HUES6 (cell line): Measurements from ENCODE around the gene TPK1.

Experiments
- H3K27ac ChIP-seq: 2 replicates; pipeline ENCODE4 v1.7.0; 2013; ENCODE audit warnings: low read depth, mild to moderate bottlenecking, low read length, inconsistent platforms
- H3K27me3 ChIP-seq: 2 replicates; pipeline ENCODE4 v1.6.1; 2013; ENCODE audit warnings: low read length; ENCODE audit not compliant: control insufficient read depth, insufficient read depth
- H3K36me3 ChIP-seq: 2 replicates; pipeline ENCODE4 v1.6.1; 2013; ENCODE audit warnings: low read length; ENCODE audit not compliant: control insufficient read depth, insufficient read depth
- H3K4me1 ChIP-seq: 2 replicates; pipeline ENCODE4 v1.6.1; 2013; ENCODE audit warnings: low read length; ENCODE audit not compliant: control insufficient read depth, insufficient read depth
- H3K4me3 ChIP-seq: 2 replicates; pipeline ENCODE4 v1.5.1; 2013; ENCODE audit warnings: low read depth, low read length
- H3K9ac ChIP-seq: one replicate; pipeline ENCODE4 v1.6.1; 2013; ENCODE audit warnings: mild to moderate bottlenecking, low read length
- H3K9me3 ChIP-seq: 2 replicates; pipeline ENCODE4 v1.6.1; 2013; ENCODE audit warnings: low read depth, low read length; ENCODE audit not compliant: control insufficient read depth, insufficient read depth

Gene TPK1

DNA sequence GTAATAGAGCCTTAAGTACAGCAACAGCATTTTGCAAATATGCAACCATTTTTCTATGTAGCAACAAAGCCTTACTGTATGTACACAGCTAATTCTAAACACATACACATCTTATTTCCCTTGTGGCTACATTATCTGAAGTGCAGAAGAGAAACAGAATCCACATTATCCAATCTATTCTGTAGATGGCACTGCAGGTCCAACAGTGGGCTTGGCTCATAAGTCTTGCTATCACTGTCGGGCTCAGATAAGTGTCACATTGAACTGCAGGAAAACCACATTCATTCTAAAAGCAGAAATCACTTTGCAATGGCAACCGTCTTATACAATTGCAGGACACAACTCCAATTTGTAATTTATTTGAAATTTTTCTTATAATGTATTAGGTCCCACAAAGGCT, 322.5 kb downstream of the TPK1 start:
- H3K27ac ChIP-seq: no peak overlapping the region
- H3K4me1 ChIP-seq: peaks cover 13% of the 10 kb centered on the region; the same call in 1 of the 2 replicates
- H3K9me3 ChIP-seq: no peaks in the 10 kb centered on the region
- H3K9ac ChIP-seq: no peak overlapping the region
- no peaks in the 10 kb centered on the region for H3K27me3 ChIP-seq
- H3K36me3 ChIP-seq: no peaks in the 10 kb centered on the region
- no peak overlapping the region for H3K4me3 ChIP-seq

GRCh38 chr7:144510621-144511020, 325.2 kb downstream of the TPK1 start:
- no peak overlapping the region for H3K9ac ChIP-seq
- no peak overlapping the region for H3K27ac ChIP-seq
- H3K4me3 ChIP-seq: no peak overlapping the region
- H3K4me1 ChIP-seq: peaks cover 6% of the 10 kb centered on the region; the same call in 1 of the 2 replicates
- no peaks in the 10 kb centered on the region; the same call in none of the 2 replicates for H3K9me3 ChIP-seq
- no peaks in the 10 kb centered on the region for H3K36me3 ChIP-seq
- no peaks in the 10 kb centered on the region for H3K27me3 ChIP-seq

- H3K27ac ChIP-seq: no peak overlapping the region
- H3K4me1 ChIP-seq: peaks cover 6% of the 10 kb centered on the region; the same call in 1 of the 2 replicates
- no peaks in the 10 kb centered on the region; the same call in none of the 2 replicates for H3K9me3 ChIP-seq
- no peak overlapping the region for H3K9ac ChIP-seq
- no peaks in the 10 kb centered on the region for H3K27me3 ChIP-seq
- no peaks in the 10 kb centered on the region for H3K36me3 ChIP-seq
- H3K4me3 ChIP-seq: no peak overlapping the region
Observed at GRCh38 chr7:144508702-144509101, 327.2 kb downstream of the TPK1 start.

- H3K4me3 ChIP-seq: no peak overlapping the region
- no peak overlapping the region for H3K9ac ChIP-seq
- H3K27ac ChIP-seq: no peak overlapping the region
- no peaks in the 10 kb centered on the region; the same call in none of the 2 replicates for H3K9me3 ChIP-seq
- H3K27me3 ChIP-seq: no peaks in the 10 kb centered on the region
- H3K36me3 ChIP-seq: no peaks in the 10 kb centered on the region
- no peaks in the 10 kb centered on the region for H3K4me1 ChIP-seq
Observed at GRCh38 chr7:144503215-144503614, 332.6 kb downstream of the TPK1 start.

DNA sequence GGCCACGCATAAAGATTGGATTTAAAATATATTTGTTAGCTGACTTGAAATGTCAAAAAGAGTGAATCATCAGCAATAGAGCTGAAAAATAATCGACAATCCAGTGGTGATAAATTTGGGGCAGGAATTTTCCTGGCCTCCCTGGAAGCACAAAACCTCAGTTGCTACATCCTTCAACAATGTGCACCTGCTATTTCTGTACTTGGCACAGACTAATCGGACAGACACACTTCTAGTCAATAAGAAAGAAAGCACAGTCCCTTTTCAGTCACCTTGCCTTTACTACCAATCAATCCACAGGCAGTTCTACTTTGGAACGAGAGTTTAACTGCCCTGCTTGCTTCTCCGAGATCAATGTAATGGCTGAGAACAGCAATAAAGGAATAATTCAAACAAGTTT, 335.6 kb downstream of the TPK1 start:
- no peaks in the 10 kb centered on the region for H3K4me1 ChIP-seq
- H3K27me3 ChIP-seq: no peaks in the 10 kb centered on the region
- H3K9ac ChIP-seq: no peak overlapping the region
- H3K27ac ChIP-seq: no peak overlapping the region
- no peak overlapping the region for H3K4me3 ChIP-seq
- no peaks in the 10 kb centered on the region for H3K36me3 ChIP-seq
- no peaks in the 10 kb centered on the region for H3K9me3 ChIP-seq

DNA sequence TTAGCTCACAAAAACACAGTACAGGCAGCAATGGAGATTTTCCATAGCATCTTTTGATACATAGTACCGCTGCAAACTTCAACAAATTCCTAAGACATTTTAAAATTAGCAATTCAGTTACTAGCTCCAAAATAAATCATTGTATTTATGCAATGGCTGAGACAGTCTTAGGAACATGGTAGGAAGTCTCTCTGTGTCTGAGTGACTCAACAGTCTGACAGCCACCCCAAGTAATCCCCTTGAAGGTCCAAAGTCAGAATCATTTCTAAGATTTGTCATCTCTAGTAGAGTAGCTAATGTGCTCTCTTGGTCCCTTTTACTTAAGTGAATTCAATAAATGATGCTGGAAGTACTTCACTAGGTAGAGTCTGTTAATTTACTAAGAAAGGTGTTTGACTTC, 338.6 kb downstream of the TPK1 start:
- no peak overlapping the region for H3K27ac ChIP-seq
- no peaks in the 10 kb centered on the region for H3K9me3 ChIP-seq
- no peaks in the 10 kb centered on the region for H3K36me3 ChIP-seq
- H3K9ac ChIP-seq: no peak overlapping the region
- H3K4me3 ChIP-seq: no peak overlapping the region
- no peaks in the 10 kb centered on the region for H3K27me3 ChIP-seq
- no peaks in the 10 kb centered on the region for H3K4me1 ChIP-seq

DNA sequence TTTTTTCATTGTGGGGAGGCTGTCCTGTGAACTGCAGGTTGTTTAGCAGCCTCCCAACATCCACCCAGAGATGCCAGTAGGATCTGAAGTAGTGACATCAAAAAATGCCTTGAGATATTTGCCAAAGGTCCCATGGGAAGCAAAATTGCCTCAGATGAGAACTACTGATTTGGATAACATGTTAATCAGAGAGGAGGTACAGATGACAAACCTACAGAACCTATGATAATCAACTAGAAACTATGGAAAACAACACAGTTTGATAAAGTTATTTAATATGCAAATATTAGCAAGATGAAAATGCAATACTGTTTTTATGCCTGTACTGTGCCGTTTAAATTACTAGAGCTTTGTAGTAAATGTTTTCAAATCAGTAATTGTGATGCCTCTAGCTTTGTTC, 341.5 kb downstream of the TPK1 start:
- H3K4me1 ChIP-seq: no peaks in the 10 kb centered on the region
- no peak overlapping the region for H3K4me3 ChIP-seq
- no peaks in the 10 kb centered on the region for H3K36me3 ChIP-seq
- H3K27ac ChIP-seq: no peak overlapping the region
- no peaks in the 10 kb centered on the region for H3K9me3 ChIP-seq
- H3K9ac ChIP-seq: no peak overlapping the region
- H3K27me3 ChIP-seq: no peaks in the 10 kb centered on the region

- H3K4me3 ChIP-seq: no peak overlapping the region
- H3K9me3 ChIP-seq: no peaks in the 10 kb centered on the region
- H3K27me3 ChIP-seq: no peaks in the 10 kb centered on the region
- H3K4me1 ChIP-seq: peaks cover 11% of the 10 kb centered on the region; the same call in 1 of the 2 replicates
- H3K9ac ChIP-seq: no peak overlapping the region
- H3K27ac ChIP-seq: no peak overlapping the region
- no peaks in the 10 kb centered on the region for H3K36me3 ChIP-seq
Observed at GRCh38 chr7:144489504-144489903, 346.3 kb downstream of the TPK1 start.

DNA sequence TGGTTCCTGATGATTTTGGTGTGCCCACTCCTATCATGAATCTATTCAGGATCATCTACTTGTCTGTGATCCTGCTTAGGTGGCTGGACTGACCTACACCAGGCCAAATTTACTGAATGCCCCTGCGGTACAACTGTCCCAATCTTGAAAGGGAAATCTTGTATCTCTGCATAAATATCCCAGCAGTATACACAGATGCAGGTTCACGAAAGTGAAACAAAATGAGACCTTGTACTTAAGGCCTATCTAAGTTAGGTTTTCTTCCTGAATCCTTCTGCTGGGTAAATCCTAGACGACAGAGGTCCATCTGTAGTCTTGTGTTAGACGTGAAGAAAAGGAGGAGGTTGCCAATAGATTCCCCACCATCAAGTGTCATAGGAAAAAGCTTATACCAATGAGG, 346.9 kb downstream of the TPK1 start:
- Histone ChIP-seq H3K27ac (no peak overlapping the region), H3K36me3 (no peaks in the 10 kb centered on the region), H3K9ac (no peak overlapping the region), H3K9me3 (no peaks in the 10 kb centered on the region), H3K4me3 (no peak overlapping the region), H3K27me3 (no peaks in the 10 kb centered on the region), H3K4me1 (peaks cover 11% of the 10 kb centered on the region; the same call in 1 of the 2 replicates)

DNA sequence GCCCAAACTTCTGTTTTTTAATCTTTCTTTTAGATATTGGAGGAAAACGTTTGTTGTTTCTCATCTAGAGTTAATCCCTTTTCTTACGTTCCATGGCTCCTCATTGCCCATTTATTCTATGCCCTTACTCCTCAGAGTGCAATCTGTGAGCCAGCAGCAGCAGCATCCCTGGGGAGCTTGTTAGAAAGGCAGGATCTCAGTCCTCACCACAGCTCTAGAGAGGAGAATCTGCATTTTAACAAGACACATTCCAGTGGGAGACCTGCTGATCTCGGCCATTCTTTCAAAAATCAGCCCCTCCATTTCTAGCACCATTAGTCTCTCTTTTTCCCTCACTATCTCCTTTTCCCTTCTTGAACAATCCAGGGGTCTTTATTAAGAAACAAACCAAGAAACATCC, 348.0 kb downstream of the TPK1 start:
- Histone ChIP-seq H3K36me3 (no peaks in the 10 kb centered on the region), H3K4me1 (peaks cover 11% of the 10 kb centered on the region; the same call in 1 of the 2 replicates), H3K4me3 (no peak overlapping the region), H3K27me3 (no peaks in the 10 kb centered on the region), H3K9ac (no peak overlapping the region), H3K27ac (no peak overlapping the region), H3K9me3 (no peaks in the 10 kb centered on the region)

GRCh38 chr7:144484445-144484844, 351.4 kb downstream of the TPK1 start:
- Histone ChIP-seq H3K36me3 (no peaks in the 10 kb centered on the region), H3K27ac (no peak overlapping the region), H3K4me1 (peaks cover 11% of the 10 kb centered on the region; the same call in 1 of the 2 replicates), H3K27me3 (no peaks in the 10 kb centered on the region), H3K4me3 (no peak overlapping the region), H3K9me3 (no peaks in the 10 kb centered on the region), H3K9ac (no peak overlapping the region)

GRCh38 chr7:144483189-144483588, 352.7 kb downstream of the TPK1 start:
- no peaks in the 10 kb centered on the region for H3K27me3 ChIP-seq
- no peaks in the 10 kb centered on the region for H3K36me3 ChIP-seq
- no peak overlapping the region for H3K9ac ChIP-seq
- H3K27ac ChIP-seq: no peak overlapping the region
- no peaks in the 10 kb centered on the region for H3K9me3 ChIP-seq
- H3K4me1 ChIP-seq: peaks cover 10% of the 10 kb centered on the region; the same call in 1 of the 2 replicates
- H3K4me3 ChIP-seq: no peak overlapping the region
